ENCODE results near the gene CIT.
"Not testable (repeated sequence)": the region's sequence is repeated elsewhere in the genome, so short reads cannot be mapped to it uniquely, and the experiment has no call there.

CIT gene

DNA sequence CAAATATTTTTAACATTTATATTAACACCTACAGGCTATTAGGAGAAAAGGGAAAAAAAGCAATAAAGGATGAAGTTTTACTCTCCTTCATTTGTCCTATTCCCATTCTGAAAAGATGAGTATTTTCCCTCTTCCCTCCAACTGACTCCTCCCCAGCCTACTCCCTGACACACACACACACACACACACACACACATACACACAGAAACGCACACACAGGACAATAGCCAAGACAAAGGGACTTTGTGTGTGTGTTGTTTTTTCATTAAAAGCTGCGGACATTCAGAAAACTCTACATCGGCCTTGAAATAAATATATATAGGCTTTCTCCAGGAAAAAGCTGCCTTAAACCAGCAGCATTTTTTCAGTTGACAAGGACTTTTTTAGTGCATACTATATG is 134.4 kb downstream of the CIT start:
- DNase-seq (ENCODE audit: low spot score), result no peak

DNA sequence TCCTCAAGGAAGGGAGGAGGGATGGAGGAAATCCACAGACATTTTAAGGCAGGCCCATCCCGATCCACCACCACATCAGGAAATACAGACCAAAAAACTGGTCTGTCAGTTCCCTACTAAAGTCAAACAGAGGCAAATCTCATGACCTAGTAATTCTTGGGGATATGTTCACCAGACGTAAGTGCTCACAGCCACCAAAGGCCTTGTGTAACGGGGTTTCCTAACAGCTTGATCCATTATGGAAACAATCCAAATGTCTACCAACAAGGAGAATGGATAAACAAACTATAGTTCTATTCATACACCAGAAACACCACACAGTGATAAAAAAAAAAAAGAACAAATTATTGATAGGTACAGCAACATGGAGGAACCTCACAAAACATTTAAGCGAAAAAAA is 136.3 kb downstream of the CIT start:
- no peak for DNase-seq (ENCODE audit: low spot score)

DNA sequence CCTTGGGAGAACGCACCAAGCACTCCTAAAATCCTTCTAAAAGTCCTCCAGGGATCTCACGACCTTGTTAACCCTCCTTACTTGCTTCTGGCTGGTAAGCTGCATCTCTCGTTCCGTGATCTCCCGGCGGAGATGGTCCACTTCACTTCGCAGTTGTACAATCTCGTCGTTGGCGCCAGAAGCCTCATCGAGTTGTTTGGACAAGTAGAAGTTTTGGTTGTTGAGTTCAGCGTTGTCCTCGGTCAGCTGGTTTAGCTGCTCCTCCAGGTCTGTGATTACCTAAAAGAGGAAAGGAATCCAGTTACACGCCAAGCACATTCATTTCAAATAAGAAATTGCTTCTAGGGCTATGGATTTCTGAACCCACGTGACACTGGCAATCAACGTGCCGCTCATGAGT is 142.0 kb downstream of the CIT start:
- no peak for DNase-seq (ENCODE audit: low spot score)

DNA sequence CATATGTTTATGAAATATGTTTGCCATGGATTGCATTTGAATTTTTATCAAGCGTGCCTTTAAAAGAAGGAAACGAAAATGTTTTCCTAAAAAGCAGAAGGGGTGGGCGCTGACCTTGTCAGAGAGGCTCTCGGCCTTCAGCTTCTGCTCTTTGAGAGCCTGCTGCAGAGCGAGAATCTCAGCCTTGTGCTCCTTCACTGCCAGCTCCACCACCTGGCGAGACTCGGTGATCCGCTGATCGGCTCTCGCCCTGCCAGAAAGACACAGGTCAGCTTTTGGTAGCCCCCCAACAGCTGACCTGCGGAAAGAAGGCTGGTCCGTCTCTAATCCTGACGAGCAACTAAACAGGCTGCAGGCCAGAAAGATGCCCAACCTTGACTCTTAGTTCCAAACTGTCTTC is 146.7 kb downstream of the CIT start:
- DNase-seq (ENCODE audit: low spot score), result no peak

DNA sequence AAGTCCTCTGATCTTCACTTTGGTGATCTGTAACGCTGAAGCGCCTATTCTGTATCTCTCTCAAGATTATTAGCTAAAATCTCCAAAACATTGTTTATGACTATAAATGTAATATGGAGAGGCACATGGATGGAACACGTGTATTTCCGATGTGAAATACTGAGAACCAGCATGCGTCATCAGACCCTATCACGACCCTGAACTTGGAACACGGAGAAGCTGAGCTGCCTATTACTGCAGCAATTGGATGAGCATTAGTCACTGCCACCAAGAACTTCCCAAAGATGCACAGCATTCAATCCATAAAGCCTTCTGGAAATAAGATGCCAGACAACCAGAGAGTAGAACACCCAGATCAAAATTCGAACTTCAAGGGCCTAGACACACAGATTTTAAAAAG is 147.2 kb downstream of the CIT start:
- no peak for DNase-seq (ENCODE audit: low spot score)

DNA sequence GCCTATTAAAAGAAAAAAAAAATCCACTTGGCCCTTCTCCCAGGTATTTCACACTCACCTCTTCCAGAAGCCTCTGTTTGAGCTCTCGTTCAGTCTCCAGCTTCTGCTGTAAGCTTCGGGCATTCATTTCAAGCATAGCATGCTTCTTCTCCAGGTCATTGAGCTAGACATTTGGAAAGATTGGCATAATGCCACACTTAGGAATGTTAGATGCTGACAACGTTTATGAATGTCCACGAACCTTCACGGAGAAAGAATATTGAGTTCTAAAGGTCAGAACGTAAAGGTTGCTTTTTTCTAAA is 148.7 kb downstream of the CIT start:
- no peak for DNase-seq (ENCODE audit: low spot score)

DNA sequence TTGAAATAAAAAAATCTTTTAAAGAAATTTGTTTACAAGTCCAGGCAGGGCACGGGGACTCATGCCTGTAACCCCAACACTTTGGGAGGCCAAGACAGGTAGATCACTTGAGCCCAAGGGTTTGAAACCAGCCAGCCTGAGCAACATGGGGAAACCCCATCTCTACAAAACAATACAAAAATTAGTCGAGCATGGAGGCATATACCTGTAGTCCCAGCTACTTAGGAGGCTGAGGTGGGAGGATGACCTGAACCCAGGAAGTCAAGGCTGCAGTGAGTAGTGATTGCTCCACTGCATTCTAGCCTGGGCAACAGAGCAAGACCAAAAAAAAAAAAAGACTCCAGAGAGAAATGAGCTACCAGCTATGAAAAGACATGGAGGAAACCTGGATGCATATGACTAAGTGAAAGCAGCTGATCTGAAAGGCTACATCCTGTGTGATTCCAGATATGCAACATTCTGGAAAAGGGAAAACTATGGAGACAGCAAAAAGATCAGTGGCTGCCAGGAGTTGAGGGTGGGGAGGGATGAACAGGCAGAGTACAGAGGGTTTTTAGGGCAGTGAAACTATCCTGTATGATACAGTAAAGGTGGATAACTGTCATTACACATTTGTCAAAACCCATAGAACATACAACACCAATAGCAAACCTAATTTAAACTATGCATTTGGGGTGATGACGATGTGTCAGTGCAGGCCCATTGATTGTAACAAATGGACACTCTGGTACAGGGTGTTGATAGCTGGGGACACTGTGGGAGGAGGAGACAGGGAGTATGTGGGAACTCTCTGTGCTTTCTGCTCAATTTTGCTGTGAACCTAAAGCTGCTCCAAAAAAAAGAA is 149.3 kb downstream of the CIT start:
- DNase-seq (ENCODE audit: low spot score), result no peak

DNA sequence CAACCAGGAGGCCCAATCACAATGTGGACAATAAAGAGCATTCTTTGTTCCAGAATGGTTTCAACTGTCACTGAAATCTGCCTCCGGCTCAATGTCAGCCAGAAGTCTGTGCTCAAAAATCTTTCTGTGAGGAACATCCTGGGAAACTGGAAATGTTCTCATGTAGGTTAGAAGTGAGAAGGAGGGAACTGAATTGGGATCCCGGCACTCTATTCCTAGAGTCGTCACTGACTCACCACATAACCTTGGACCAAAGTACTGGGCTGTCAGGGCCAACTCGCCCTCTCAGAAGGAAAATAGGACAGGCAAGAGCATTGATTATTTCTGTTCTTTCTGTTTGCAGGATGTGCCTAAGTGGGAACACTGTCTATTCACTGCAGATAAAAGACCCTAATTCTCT is 151.6 kb downstream of the CIT start:
- no peak for DNase-seq (ENCODE audit: low spot score)

DNA sequence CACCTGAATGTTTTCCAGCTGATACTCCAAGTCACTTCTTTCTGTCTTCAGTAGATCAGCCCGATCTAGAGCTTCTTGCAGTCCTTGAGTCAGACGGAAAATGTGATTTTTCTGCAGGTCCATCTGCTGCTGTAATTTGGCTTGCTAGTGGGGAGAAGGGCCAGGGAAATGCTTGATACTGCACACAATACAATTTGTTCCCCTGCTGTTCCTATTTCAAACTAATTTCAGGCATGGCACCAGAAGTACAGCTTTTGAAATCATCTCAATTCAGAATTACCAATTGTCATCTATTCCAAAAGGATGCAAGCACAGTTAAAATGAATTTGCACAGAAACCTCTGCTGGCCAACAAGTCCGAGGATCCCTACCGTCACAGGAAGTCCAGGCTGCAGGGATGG is 155.8 kb downstream of the CIT start:
- no peak for DNase-seq (ENCODE audit: low spot score)

DNA sequence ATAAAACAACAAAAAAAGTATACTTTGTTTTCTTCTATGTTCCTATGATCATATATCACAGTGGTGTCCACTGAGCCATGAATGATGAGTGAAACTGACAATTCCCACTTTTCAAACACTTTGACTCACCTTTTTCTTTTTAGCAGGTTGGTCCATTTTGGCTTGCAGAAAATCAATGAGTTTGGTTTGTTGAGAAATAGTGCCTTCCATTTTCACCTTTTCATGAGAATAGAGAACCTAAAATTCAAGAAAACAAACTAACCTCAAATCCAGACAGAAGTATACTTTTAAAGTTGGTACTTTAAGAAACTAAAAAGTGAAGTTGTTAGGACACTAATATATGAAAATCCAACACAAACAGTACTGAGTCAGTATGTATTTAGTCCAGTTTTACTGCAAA is 156.8 kb downstream of the CIT start:
- DNase-seq (ENCODE audit: low spot score), result no peak

DNA sequence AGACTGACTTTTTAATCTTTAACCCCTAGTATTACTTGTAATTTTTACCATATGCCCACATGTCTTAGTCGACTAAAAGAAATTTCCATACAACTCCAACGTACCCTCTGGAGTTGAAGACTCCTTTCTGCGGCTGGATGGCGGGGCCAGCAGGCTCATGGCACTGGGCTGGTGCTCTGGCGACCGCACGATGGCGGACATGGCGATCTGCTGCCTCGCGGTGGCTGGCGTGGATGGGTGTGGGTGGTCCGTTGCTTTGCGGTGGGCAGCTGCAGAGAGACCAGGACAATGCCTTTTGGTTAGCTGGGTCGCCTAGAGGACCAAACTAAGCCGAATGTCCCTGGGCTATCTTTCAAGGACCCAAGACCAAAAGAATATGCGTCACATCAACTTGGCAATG is 159.0 kb downstream of the CIT start:
- DNase-seq (ENCODE audit: low spot score), result no peak

DNA sequence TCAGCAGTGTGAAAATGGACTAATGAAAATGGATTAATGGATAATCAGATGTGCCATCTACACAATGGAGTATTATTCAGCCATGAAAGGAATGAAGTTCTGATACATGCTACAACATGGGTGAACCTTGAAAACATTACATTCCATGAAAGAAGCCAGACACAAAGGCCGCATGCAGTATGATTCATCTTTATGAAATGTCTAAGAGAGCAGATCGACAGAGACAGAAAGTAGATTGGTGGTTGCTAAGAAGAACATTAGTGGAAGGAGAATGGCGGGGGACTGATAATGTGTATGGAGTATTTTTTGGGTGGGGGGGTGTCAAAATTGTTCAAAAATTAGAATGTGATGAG is 161.9 kb downstream of the CIT start:
- DNase-seq (ENCODE audit: low spot score), result no peak

DNA sequence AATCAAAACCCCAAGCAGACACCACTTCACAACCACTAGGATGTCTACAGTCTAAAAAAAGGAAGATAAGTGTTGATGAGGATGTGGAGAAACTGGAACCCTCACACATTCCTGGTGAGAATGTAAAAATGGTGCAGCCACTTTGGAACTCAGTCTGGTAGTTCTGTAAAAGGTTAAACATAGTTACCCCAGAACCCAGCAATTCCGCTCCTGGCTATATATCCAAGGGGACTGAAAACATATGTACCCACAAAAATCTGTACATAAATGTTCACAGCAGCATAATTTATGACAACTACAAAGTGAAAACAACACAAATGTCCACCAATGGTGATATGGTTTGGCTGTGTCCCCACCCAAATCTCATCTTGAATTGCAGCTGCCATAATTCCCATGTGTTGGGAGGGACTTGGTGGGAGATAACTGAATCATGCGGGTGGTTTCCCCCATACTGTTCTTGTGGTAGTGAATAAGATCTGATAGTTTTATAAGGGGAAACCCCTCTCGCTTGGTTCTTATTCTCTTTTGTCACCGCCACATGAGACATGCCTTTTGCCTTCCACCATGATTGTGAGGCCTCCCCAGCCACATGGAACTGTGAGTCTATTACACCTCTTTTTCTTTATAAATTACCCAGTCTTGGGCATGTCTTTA is 162.4 kb downstream of the CIT start:
- DNase-seq (ENCODE audit: low spot score), result no peak

DNA sequence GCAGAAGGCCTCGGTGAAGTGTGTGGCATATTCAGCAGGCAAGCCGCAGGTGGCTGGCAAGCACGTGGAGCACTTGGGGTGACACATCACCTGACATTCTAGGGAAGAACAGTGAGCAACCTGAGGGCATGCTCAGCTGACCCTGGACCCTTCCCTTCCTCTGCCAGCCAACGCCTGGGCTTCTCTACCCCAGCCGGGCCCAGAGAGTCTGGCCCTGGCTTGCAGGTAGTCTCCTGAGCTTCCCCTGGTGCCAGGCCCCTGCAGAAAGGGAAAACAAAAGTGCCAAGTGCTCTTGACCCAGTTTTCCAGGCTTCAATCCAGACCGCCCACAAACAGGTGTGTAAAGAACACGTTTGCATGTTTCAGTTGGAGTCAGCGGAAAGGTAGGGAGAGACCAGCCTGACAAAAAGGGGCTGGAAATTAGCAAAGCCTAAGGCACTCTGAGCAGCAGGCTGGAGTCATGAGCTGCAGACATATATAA is 163.5 kb downstream of the CIT start:
- no peak for DNase-seq (ENCODE audit: low spot score)

DNA sequence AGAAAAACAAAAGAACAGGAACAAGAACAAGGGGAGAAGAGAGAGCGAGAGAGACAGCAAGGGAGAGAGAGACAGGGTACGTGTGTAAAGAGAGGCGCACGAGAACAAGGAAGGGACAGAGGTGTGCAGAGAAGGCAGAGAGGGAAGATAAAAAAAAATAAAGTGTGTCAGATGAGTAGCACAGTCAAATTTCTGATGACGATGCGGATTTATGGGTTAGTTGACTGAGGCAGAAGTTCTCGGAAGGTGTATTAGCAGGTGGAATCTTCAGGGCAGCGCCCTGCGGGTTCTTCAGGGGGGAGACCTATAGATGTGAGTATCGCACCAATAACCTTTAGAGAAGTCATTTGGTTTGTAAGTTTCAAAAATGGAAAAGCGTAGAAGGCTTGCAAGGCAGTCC is 164.4 kb downstream of the CIT start:
- no peak for DNase-seq (ENCODE audit: low spot score)

DNA sequence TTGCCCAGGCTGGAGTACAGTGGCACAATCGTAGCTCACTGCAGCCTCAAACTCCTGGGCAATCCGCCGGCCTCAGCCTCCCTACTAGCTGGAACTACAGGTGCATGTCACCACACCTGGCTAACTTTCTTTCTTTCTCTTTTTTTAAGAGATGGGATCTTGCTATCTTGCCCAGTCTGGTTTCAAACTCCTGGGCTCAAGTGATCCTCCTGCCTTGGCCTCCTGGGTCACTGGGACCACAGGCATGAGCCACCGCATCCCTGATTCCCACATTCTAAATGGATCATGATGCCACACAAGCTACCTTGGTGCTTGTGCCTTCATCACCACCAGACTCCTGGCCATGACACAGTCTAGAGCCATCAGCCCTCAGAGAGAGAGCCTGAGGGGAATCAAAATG is 165.4 kb downstream of the CIT start:
- DNase-seq (ENCODE audit: low spot score), result no peak

DNA sequence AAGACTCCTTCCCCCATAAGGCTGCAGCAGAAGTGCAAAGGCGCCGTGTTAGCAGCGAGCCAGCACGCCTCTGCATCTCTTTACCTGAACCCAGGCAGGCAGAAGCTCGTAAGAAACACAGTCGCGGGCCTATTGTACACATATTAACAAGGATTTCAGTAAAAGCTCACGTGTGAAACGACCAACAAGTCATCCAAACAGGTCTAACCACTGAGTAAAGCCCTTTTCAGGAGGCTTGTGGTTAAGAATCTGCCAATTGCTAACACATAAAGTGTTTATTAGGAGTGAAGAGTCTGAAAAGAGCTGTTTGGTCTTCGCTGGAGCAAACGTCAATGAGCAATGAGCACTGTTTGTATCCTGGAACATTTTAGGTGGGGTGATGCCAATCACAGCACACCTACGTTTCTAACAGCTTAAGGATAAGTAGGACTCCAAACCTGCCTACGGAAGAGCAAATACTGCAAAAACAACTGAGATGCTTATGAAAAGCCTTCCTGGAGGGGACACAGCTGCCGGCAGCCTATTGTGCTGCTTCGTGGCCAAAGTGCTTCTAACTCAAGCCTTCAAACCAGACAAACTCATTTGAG is 166.1 kb downstream of the CIT start:
- no peak for DNase-seq (ENCODE audit: low spot score)

DNA sequence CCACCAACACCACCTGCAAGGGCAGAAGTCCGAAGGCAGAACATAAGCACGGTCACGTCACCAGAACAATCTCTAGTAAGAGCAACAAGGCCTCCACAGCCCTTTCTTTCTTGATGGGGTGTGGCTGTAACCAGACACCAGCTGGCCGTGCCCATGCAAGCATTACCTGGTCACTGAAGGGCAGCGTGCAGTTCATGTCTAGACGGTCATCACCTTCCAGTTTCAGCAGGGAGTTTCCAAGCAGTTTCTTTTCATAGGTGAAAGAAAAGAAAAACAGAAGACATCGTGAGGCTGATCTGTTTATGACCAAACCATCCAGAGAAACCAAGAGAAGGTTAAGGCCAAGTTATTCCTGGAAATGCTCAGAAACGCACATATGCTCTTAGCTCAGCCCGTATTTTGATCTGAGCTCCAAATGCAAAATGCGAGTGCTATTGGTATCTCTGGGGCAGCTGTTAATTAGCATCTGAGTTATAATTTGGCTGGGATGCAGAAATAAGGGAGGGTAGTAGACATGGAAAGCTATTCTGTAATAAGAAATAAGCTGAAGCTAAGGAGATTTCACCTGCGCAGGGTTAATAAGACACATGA is 166.7 kb downstream of the CIT start:
- no peak for DNase-seq (ENCODE audit: low spot score)

DNA sequence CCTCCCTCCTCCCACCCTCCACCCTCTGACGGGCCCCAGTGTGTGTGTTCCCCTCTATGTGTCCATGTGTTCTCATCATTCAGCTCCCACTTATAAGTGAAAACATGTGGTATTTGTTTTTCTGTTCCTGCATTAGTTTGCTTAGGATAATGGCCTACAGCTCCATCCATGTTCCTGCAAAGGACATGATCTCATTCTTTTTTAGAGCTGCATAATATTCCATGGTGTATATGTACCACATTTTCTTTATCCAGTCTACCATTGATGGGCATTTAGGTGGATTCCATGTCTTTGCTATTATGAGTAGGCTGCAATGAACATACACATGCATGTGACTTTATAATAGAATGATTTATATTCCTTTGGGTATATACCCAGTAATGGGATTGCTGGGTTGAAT is 170.7 kb downstream of the CIT start:
- DNase-seq (ENCODE audit: low spot score), result not testable (repeated sequence)

DNA sequence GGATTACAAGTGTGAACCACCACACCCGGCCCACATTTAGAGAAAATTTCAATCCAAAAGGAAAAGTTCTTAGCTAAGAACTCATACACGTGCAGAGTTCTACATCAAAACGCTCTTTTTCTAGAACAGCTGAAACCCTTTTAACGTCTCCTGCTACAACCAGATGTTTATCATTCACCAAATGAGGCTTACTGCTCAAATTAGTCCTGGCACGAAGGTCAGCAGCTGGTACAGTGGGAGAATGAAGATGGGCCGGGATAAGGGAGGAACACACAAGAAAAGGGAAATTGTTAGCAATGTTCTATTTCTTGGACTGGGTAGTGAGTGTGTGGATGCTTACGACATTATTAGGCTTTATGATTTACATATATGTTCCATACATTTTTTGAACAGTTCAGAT is 171.9 kb downstream of the CIT start:
- DNase-seq (ENCODE audit: low spot score), result no peak

DNA sequence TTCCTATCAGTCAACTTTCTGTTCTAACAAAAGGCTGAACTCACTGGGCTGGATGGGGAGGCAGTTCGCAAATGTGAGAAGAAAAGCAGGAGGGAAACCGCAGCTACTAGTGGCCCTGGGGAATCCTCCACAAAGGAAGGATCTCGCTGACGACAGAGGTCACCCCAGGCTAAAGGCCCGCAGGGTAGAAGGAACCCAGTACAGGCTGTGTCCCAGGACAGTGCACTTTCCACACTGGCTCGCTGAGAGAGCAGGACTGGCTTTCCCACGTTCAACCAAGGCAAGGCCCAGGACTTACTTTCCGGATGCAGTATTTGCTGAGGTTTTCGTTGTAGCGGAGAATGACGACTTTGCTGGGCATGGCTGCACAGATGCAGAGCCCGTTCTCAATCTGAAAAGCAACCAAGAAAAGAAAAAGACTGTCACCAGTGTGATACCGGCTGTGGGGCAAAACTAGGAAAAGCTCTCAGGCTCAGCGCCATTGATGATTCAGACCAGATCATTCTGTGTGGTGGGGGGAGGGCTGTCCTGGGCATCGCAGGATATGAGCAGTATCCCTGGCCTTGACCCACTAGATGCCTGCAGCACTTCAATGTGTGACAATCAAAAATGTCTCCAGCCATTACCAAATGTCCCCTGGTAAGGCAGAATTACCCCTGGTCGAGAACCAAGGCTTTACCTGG is 172.9 kb downstream of the CIT start:
- peak; percentile 28 for DNase-seq (ENCODE audit: low spot score)

DNA sequence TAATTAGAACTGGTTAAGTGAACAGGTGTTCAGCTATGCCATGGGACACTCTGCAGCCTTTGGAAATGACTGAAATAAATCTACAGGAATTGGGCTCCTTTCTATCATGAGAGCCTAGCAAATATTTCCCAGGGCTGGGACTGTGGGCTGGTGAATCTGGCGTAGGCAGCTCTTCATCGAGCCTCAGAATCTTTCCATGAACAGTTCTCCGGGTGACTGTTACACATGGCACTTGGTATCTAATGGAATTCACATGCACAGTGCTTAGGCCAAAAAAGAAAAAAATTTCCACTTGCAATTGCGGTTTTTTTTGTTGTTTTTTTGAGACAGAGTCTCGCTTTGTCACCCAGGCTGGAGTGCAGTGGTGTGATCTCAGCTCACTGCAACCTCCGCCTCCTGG is 177.0 kb downstream of the CIT start:
- no peak for DNase-seq (ENCODE audit: low spot score)
